Measurements from ENCODE around the gene PDS5A.
"Not testable (repeated sequence)": the region's sequence is repeated elsewhere in the genome, so short reads cannot be mapped to it uniquely, and the experiment has no call there.

PDS5A gene

DNA sequence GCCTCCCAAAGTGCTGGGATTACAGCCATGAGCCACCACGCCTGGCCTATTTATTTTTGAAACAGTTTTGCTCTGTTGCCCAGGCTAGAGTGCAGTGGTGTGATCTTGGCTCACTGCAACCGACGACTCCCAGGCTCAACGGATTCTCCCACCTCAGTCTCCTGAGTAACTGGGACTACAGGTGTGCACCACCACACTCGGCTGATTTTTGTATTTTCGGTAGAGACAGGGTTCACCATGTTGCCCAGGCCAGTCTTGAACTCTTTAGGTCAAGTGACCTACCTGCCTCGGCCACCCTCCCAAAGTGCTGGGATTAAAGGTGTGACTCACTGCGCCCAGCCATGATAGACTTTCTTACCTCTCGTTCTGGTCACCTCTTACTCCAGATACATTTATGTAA, 155.8 kb downstream of the PDS5A start:
- no peak overlapping the region for H3K4me3 ChIP-seq (ENCODE audit: control insufficient read depth, low read depth, low read length)
- TF ChIP-seq, protein P1, sequence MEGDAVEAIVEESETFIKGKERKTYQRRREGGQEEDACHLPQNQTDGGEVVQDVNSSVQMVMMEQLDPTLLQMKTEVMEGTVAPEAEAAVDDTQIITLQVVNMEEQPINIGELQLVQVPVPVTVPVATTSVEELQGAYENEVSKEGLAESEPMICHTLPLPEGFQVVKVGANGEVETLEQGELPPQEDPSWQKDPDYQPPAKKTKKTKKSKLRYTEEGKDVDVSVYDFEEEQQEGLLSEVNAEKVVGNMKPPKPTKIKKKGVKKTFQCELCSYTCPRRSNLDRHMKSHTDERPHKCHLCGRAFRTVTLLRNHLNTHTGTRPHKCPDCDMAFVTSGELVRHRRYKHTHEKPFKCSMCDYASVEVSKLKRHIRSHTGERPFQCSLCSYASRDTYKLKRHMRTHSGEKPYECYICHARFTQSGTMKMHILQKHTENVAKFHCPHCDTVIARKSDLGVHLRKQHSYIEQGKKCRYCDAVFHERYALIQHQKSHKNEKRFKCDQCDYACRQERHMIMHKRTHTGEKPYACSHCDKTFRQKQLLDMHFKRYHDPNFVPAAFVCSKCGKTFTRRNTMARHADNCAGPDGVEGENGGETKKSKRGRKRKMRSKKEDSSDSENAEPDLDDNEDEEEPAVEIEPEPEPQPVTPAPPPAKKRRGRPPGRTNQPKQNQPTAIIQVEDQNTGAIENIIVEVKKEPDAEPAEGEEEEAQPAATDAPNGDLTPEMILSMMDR (conservative IDR thresholded peaks at IDR 0.05; ENCODE audit: control insufficient read depth, insufficient read depth, low read depth, low read length), result no peak
- DNase-seq (ENCODE audit: low read depth), result no peak

DNA sequence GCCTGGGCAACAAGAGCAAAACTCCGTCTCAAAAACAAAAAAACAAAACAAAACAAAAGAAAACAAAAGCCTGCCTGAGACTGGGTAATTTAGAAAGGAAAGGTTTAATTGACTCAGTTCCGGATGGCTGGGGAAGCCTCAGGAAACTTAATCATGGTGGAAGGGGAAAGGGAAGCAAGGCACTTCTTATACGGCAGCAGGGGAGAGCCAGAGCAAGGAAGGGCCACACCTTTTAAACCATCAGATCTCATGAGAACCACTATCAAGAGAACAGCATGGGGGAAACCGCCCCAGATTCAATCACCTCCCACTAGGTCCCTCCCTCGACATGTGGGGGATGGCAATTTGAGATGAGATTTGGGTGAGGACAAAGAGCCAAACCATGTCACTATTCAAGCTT, 157.5 kb downstream of the PDS5A start:
- no peak overlapping the region for H3K4me3 ChIP-seq (ENCODE audit: control insufficient read depth, low read depth, low read length)
- TF ChIP-seq, protein P1 (conservative IDR thresholded peaks at IDR 0.05; ENCODE audit: control insufficient read depth, insufficient read depth, low read depth, low read length), result no peak
- no peak for DNase-seq (ENCODE audit: low read depth)

DNA sequence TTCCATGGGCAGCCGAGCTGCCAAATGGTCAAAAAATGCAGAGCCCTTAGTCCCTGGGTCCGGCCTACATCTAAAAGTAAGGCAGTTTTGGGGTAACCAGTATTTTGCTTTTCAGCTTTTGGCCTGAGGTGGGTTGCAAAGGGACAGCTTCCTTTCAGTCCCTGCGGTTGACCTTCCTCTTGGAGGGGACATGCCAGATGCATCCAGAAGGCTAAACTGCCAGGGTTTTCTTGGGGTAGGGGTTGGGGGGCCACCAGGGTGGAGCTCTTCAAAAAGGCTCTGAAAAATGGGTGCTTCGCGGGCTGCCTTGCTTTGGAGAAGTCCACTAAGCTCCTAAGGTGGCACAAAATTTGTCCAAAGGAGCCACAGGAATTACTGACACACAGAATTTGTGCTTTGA, 159.1 kb downstream of the PDS5A start:
- TF ChIP-seq, protein P1 (conservative IDR thresholded peaks at IDR 0.05; ENCODE audit: control insufficient read depth, insufficient read depth, low read depth, low read length), result no peak
- no peak for DNase-seq (ENCODE audit: low read depth)
- no peak overlapping the region for H3K4me3 ChIP-seq (ENCODE audit: control insufficient read depth, low read depth, low read length)

DNA sequence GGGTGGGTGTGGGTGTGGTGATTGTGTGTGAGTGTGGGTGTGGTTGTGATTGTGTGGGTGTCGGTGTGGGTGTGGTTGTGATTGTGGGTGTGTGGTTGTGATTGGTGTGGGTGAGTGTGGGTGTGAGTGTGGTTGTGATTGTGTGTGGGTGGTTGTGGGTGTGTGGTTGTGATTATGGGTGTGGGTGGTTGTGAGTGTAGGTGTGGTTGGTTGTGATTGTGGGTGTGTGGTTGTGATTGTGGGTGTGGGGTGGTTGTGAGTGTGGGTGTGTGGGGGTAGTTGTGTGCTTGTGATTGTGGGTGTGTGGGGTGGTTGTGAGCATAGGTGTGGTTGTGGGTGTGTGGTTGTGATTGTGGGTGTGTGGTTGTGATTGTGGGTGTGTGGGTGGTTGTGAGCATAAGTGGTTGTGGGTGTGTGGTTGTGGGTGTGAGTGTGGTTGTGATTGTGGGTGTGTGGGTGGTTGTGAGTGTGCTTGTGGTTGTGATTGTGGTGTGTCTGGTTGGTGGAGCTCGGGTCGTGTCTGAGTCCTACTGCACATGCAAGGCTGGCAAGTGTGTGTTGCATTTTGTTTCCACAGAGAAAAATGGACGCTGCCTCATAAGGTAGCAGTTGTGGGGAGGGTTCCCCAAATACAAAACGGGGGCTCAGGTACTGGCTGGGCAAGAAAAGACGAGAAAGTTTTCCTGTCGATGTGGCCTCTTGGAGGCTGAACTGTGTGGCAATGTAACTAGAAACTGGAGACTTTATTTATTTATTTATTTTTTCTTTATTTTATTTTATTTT, 163.1 kb downstream of the PDS5A start:
- TF ChIP-seq, protein P1 (conservative IDR thresholded peaks at IDR 0.05; ENCODE audit: control insufficient read depth, insufficient read depth, low read depth, low read length), result no peak
- no peak overlapping the region for H3K4me3 ChIP-seq (ENCODE audit: control insufficient read depth, low read depth, low read length)
- peak; percentile 29 for DNase-seq (ENCODE audit: low read depth)

DNA sequence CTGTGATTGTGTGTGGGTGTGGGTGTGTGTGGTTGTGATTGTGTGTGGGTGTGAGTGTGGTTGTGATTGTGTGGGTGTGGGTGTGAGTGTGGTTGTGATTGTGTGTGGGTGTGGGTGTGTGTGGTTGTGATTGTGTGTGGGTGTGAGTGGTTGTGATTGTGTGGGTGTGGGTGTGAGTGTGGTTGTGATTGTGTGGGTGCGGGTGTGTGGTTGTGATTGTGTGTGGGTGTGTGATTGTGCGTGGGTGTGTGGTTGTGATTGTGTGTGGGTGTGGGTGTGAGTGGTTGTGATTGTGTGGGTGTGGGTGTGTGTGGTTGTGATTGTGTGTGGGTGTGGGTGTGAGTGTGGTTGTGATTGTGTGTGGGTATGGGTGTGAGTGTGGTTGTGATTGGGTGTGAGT, 163.9 kb downstream of the PDS5A start:
- not testable (repeated sequence) for DNase-seq (ENCODE audit: low read depth); H3K4me3 ChIP-seq (ENCODE audit: control insufficient read depth, low read depth, low read length)

DNA sequence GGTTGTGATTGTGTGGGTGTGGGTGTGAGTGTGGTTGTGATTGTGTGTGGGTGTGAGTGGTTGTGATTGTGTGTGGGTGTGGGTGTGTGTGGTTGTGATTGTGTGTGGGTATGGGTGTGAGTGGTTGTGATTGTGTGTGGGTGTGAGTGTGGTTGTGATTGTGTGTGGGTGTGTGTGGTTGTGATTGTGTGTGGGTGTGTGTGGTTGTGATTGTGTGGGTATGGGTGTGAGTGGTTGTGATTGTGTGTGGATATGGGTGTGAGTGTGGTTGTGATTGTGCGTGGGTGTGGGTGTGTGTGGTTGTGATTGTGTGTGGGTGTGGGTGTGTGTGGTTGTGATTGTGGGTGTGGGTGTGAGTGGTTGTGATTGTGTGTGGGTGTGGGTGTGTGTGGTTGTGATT, 164.7 kb downstream of the PDS5A start:
- not testable (repeated sequence) for H3K4me3 ChIP-seq (ENCODE audit: control insufficient read depth, low read depth, low read length)

DNA sequence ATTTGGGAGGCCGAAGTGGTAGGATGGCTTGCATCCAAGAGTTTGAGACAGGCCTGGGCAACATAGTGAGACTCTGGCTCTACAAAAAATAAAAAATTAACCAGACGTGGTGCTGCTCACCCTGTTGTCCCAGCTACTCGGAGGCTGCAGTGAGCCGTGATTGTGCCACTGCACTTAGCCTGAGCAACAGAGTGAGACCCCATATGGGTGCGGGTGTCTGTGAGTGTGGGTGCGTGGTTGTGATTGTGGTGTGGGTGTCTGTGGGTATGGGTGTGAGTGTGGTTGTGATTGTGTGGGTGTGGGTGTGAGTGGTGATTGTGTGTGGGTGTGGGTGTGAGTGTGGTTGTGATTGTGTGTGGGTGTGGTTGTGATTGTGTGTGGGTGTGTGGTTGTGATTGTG, 165.2 kb downstream of the PDS5A start:
- TF ChIP-seq, protein P1 (conservative IDR thresholded peaks at IDR 0.05; ENCODE audit: control insufficient read depth, insufficient read depth, low read depth, low read length), result no peak
- no peak overlapping the region for H3K4me3 ChIP-seq (ENCODE audit: control insufficient read depth, low read depth, low read length)
- DNase-seq (ENCODE audit: low read depth), result no peak

More for the DNA sequence above, 164.7 kb downstream of the PDS5A start:
- not testable (repeated sequence) for DNase-seq (ENCODE audit: low read depth)

DNA sequence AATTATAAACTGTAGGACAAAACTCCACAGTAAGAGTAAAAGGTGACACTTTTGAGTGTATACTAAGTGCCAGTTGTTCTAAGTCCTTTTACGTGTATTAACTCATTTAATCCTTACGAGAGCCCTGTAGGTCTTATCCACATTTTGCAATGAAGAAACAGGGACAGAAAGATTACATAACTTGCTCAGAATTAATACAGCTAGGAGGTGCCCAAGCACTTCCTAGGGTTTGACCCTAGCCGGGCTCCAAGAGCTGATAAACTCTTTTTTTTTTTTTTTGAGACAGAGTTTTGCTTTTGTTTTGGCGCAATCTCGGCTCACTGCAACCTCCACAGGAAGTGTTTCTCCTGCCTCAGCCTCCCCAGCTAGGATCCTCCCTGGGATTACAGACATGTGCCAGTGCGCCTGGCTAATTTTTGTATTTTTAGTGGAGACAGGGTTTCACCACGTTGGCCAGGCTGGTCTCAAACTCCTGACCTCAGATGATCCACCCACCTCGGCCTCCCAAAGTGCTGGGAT, 169.4 kb downstream of the PDS5A start:
- TF ChIP-seq, protein P1 (conservative IDR thresholded peaks at IDR 0.05; ENCODE audit: control insufficient read depth, insufficient read depth, low read depth, low read length), result no peak
- no peak overlapping the region for H3K4me3 ChIP-seq (ENCODE audit: control insufficient read depth, low read depth, low read length)
- DNase-seq (ENCODE audit: low read depth), result no peak

Measured in fibroblast of mammary gland (primary cell).